T-helper 2 cell treated with Interferon-gamma antibody and Interleukin-4, amounts not matched to agents 100 ng/mL and 5 ng/mL, for 36 hours (primary cell): Measurements from ENCODE around the gene RUFY4. TPM values are rescaled to one million over a fixed set of nuclear protein-coding genes. Genes with fewer than 3 reads are reported as not detected.

Source experiments
- intact Hi-C: fragments of 100-400 bp; cut with micrococcal nuclease; formaldehyde crosslinking; loops from one replicate; pipeline ENCODE4 v1.15.1; 2023
- total RNA-seq: library from RNA; stranded (reverse); gene quantifications from 2 replicates; pipeline ENCODE4 v1.2.3, GENCODE V29; 2022

Gene RUFY4
- total RNA-seq, 1 donor from 2014 or later: 1.3 TPM

- intact Hi-C loops: no loop called here
Observed at GRCh38 chr2:218059289-218059688, 9.8 kb upstream of the RUFY4 start.

GRCh38 chr2:218060118-218060517 is 8.9 kb upstream of the RUFY4 start:
- intact Hi-C loops: no loop called here

- intact Hi-C loops: no loop called here
Observed at GRCh38 chr2:218060950-218061660, 7.9 kb upstream of the RUFY4 start.

- intact Hi-C loops: no loop called here
Observed at GRCh38 chr2:218063486-218063885, 5.6 kb upstream of the RUFY4 start.

- intact Hi-C loops: no loop called here
Observed at GRCh38 chr2:218063896-218064295, 5.2 kb upstream of the RUFY4 start.

GRCh38 chr2:218065239-218066006 is 3.6 kb upstream of the RUFY4 start:
- intact Hi-C loops: no loop called here

GRCh38 chr2:218066926-218067515 is 2.0 kb upstream of the RUFY4 start:
- intact Hi-C loops: no loop called here

GRCh38 chr2:218067523-218067922 is 1.5 kb upstream of the RUFY4 start:
- intact Hi-C loops: no loop called here

GRCh38 chr2:218069606-218070300 is 700 bp downstream of the RUFY4 start:
- intact Hi-C loops: no loop called here

- intact Hi-C loops: no loop called here
Observed at GRCh38 chr2:218070587-218070986, 1.5 kb downstream of the RUFY4 start.

- intact Hi-C loops: no loop called here
Observed at GRCh38 chr2:218071218-218071937, 2.3 kb downstream of the RUFY4 start.

GRCh38 chr2:218072002-218072401 is 2.9 kb downstream of the RUFY4 start:
- intact Hi-C loops: no loop called here

- intact Hi-C loops: no loop called here
Observed at GRCh38 chr2:218072478-218073024, 3.5 kb downstream of the RUFY4 start.

- intact Hi-C loops: no loop called here
Observed at GRCh38 chr2:218073185-218073584, 4.1 kb downstream of the RUFY4 start.

- intact Hi-C loops: no loop called here
Observed at GRCh38 chr2:218074031-218074430, 5.0 kb downstream of the RUFY4 start.

- intact Hi-C loops: no loop called here
Observed at GRCh38 chr2:218075975-218076811, 7.1 kb downstream of the RUFY4 start.

- intact Hi-C loops: no loop called here
Observed at GRCh38 chr2:218077464-218078216, 8.6 kb downstream of the RUFY4 start.

- intact Hi-C loops: loop anchor here (10.0 kb wide), 1 partner anchor 85 kb away; the partner anchor contains the start of gene CXCR1
Observed at GRCh38 chr2:218079943-218080913, 11.2 kb downstream of the RUFY4 start.
